IPS-NIHi7 (cell line): ENCODE measurements around the gene LKAAEAR1.
A peak's percentile ranks its signal among the peaks of the same experiment; 100 is the strongest.

ENCODE experiments used
- DNase-seq: peaks from one replicate; pipeline ENCODE4 v3.0.0; 2012; ENCODE audit warnings: mixed read lengths; ENCODE audit errors: extremely low spot score

LKAAEAR1 gene

GRCh38 chr20:64038224-64038564 is 46.0 kb downstream of the LKAAEAR1 start:
- no peak for DNase-seq

GRCh38 chr20:64037498-64038213 is 46.5 kb downstream of the LKAAEAR1 start:
- DNase-seq, result peak; percentile 48

GRCh38 chr20:64037199-64037497 is 47.0 kb downstream of the LKAAEAR1 start:
- DNase-seq, result no peak

GRCh38 chr20:64036346-64037198 is 47.6 kb downstream of the LKAAEAR1 start:
- DNase-seq, result no peak

- DNase-seq, result no peak
Observed at GRCh38 chr20:64035933-64036345, 48.3 kb downstream of the LKAAEAR1 start, which contains the start of gene C20orf204. C20orf204 (plus strand) TSS chr20:64036182; CDS start chr20:64036324, 142 bp downstream.

GRCh38 chr20:64035066-64035932 is 48.9 kb downstream of the LKAAEAR1 start:
- no peak for DNase-seq

GRCh38 chr20:64033981-64034493 is 50.2 kb downstream of the LKAAEAR1 start:
- DNase-seq, result no peak
